H1 (cell line): ENCODE measurements around the gene TERC. TPM values are rescaled to one million over a fixed set of nuclear protein-coding genes. Genes with fewer than 3 reads are reported as not detected.

Experiments
- CTCF ChIA-PET: fragments of 300-600 bp; sonication (Branson Sonifier 250); formaldehyde crosslinking; loops from one replicate; lab custom pipeline; 2021; ENCODE audit not compliant: partially characterized antibody; lab: Charles Lee
- POLR2A ChIA-PET: fragments of 300-600 bp; sonication (Branson Sonifier 250); formaldehyde crosslinking; loops from one replicate; lab custom pipeline; 2021; ENCODE audit warnings: inconsistent platforms; ENCODE audit not compliant: partially characterized antibody; lab: Charles Lee
- DNase-seq, 2 experiments: peaks; one replicate each; pipeline versions ENCODE4 v3.0.0 to v3.0.0-alpha.2; 2010 to 2022; ENCODE audit warnings: low spot score in 2 of 2, low read depth in 1 of 2, mixed read lengths in 1 of 2
- FAIRE-seq: peaks from 2 replicates; lab custom pipeline; 2011; peaks lifted over from hg19 to GRCh38; lab: Jason Lieb, UNC
- H2AFZ ChIP-seq: 2 replicates; pipeline ENCODE4 v1.8.1; 2012; ENCODE audit warnings: low read length, inconsistent platforms
- H2AK5ac ChIP-seq: 2 replicates; pipeline ENCODE4 v1.6.1; 2013; ENCODE audit warnings: low read depth, low read length
- H2BK120ac ChIP-seq: replicated peaks from 2 replicates; pipeline ENCODE3; 2013; ENCODE audit warnings: low read depth, low read length, inconsistent platforms
- H2BK12ac ChIP-seq: 2 replicates; pipeline ENCODE4 v1.6.1; 2013; ENCODE audit warnings: low read depth, low read length
- H2BK15ac ChIP-seq: 2 replicates; pipeline ENCODE4 v1.6.1; 2013; ENCODE audit warnings: low read length
- H2BK20ac ChIP-seq: 2 replicates; pipeline ENCODE4 v1.6.1; 2013; ENCODE audit warnings: low read length
- H2BK5ac ChIP-seq: 2 replicates; pipeline ENCODE4 v1.6.1; 2013; ENCODE audit warnings: low read depth, low read length
- H3K14ac ChIP-seq: 2 replicates; pipeline ENCODE4 v1.6.1; 2013; ENCODE audit warnings: inconsistent platforms; ENCODE audit not compliant: insufficient read length
- H3K18ac ChIP-seq: 2 replicates; pipeline ENCODE4 v1.6.1; 2013; ENCODE audit warnings: low read length; ENCODE audit errors: extremely low read depth
- H3K23ac ChIP-seq: 2 replicates; pipeline ENCODE4 v1.6.1; 2013; ENCODE audit warnings: inconsistent platforms; ENCODE audit not compliant: insufficient read length
- H3K23me2 ChIP-seq: 2 replicates; pipeline ENCODE4 v1.6.1; 2013; ENCODE audit warnings: low read depth, low read length
- H3K27ac ChIP-seq: 2 replicates; pipeline ENCODE4 v1.6.1; 2011; ENCODE audit warnings: low read depth, low read length, inconsistent platforms
- H3K27me3 ChIP-seq, 4 experiments: replicated peaks in 1 of 4; 1 replicate in 1 of 4; 2 replicates in 3 of 4; pipeline versions ENCODE4 v1.6.1 to v1.8.1; 2011 to 2013; ENCODE audit warnings: low read length in 3 of 4, mild to moderate bottlenecking in 3 of 4, inconsistent platforms in 2 of 4, mixed read lengths in 2 of 4, moderate library complexity in 1 of 4; ENCODE audit not compliant: control insufficient read depth in 3 of 4, insufficient read depth in 3 of 4; ENCODE audit errors: extremely low read depth in 1 of 4
- H3K36me3 ChIP-seq, 4 experiments: 2 replicates each; pipeline versions ENCODE4 v1.6.1 to v1.8.1; 2011 to 2013; ENCODE audit warnings: mild to moderate bottlenecking in 4 of 4, low read length in 3 of 4, moderate library complexity in 2 of 4, control low read depth in 1 of 4, inconsistent platforms in 1 of 4; ENCODE audit not compliant: insufficient read depth in 4 of 4, control insufficient read depth in 2 of 4
- H3K4ac ChIP-seq: replicated peaks from 2 replicates; pipeline ENCODE3; 2013; ENCODE audit warnings: low read length, low read depth, mixed read lengths, inconsistent platforms; ENCODE audit not compliant: insufficient read length
- H3K4me1 ChIP-seq, 4 experiments: replicated peaks in 1 of 4; 1 replicate in 1 of 4; 2 replicates in 3 of 4; pipeline versions ENCODE4 v1.6.1 to v1.8.1; 2011 to 2013; ENCODE audit warnings: low read length in 3 of 4, inconsistent platforms in 2 of 4, mixed read lengths in 1 of 4; ENCODE audit not compliant: insufficient read depth in 4 of 4, control insufficient read depth in 3 of 4
- H3K4me2 ChIP-seq, 2 experiments: 2 replicates each; pipeline versions ENCODE4 v1.6.1 to v1.8.1; 2011 to 2013; ENCODE audit warnings: low read depth in 2 of 2, low read length in 2 of 2, control low read depth in 1 of 2, inconsistent platforms in 1 of 2, mild to moderate bottlenecking in 1 of 2; ENCODE audit not compliant: insufficient read depth in 1 of 2
- H3K4me3 ChIP-seq, 4 experiments: fragments of 200-600, 300-600 bp in 1 of 4; sonication (generic), shearing (Covaris generic), sonication (Bioruptor Twin) in 1 of 4; 2 replicates each; pipeline versions ENCODE4 v1.5.1 to v1.8.1; 2011 to 2016; ENCODE audit warnings: low read length in 4 of 4, low read depth in 3 of 4, control low read depth in 2 of 4, inconsistent platforms in 2 of 4, mild to moderate bottlenecking in 2 of 4, mixed read lengths in 1 of 4, moderate library complexity in 1 of 4; ENCODE audit not compliant: insufficient read depth in 2 of 4; ENCODE audit errors: extremely low read depth in 1 of 4
- H3K56ac ChIP-seq: replicated peaks from 2 replicates; pipeline ENCODE3; 2013; ENCODE audit warnings: low read depth, mild to moderate bottlenecking, mixed read lengths, low read length, inconsistent platforms; ENCODE audit not compliant: insufficient read length
- H3K79me1 ChIP-seq: 2 replicates; pipeline ENCODE4 v1.6.1; 2013; ENCODE audit warnings: low read depth, low read length, control low read depth
- H3K79me2 ChIP-seq, 2 experiments: 2 replicates each; pipeline versions ENCODE4 v1.6.1 to v1.8.1; 2012 to 2013; ENCODE audit warnings: low read length in 2 of 2, mild to moderate bottlenecking in 2 of 2, inconsistent platforms in 1 of 2; ENCODE audit not compliant: insufficient read depth in 2 of 2, control insufficient read depth in 1 of 2
- H3K9ac ChIP-seq, 4 experiments: replicated peaks in 1 of 4; 1 replicate in 1 of 4; 2 replicates in 3 of 4; pipeline versions ENCODE4 v1.6.1 to v1.8.1; 2011 to 2013; ENCODE audit warnings: low read depth in 3 of 4, low read length in 3 of 4, control low read depth in 2 of 4, mild to moderate bottlenecking in 2 of 4, moderate library complexity in 2 of 4, inconsistent platforms in 1 of 4; ENCODE audit errors: extremely low read depth in 1 of 4
- H3K9me3 ChIP-seq, 2 experiments: 2 replicates each; pipeline versions ENCODE4 v1.6.1 to v1.8.1; 2012 to 2013; ENCODE audit warnings: mild to moderate bottlenecking in 2 of 2, moderate library complexity in 2 of 2, control low read depth in 1 of 2, inconsistent platforms in 1 of 2, low read depth in 1 of 2, low read length in 1 of 2, mixed read lengths in 1 of 2; ENCODE audit not compliant: insufficient read depth in 2 of 2
- H4K20me1 ChIP-seq, 2 experiments: replicated peaks in 1 of 2; 2 replicates each; pipeline versions ENCODE3 to v1.8.1; 2011 to 2013; ENCODE audit warnings: inconsistent platforms in 2 of 2, low read length in 2 of 2, mild to moderate bottlenecking in 1 of 2; ENCODE audit not compliant: insufficient read depth in 2 of 2, control insufficient read depth in 1 of 2
- H4K5ac ChIP-seq: 2 replicates; pipeline ENCODE4 v1.6.1; 2013; ENCODE audit warnings: low read length, low read depth, mixed read lengths, inconsistent platforms; ENCODE audit not compliant: insufficient read length
- H4K8ac ChIP-seq: 2 replicates; pipeline ENCODE4 v1.8.0; 2013; ENCODE audit warnings: mild to moderate bottlenecking, moderate library complexity, low read length, inconsistent platforms; ENCODE audit not compliant: insufficient read depth; ENCODE audit errors: extremely low read depth
- H4K91ac ChIP-seq: replicated peaks from 2 replicates; pipeline ENCODE3; 2013; ENCODE audit warnings: low read length, mixed read lengths, inconsistent platforms; ENCODE audit not compliant: insufficient read length
- BACH1 ChIP-seq: IDR thresholded peaks from 2 replicates; pipeline ENCODE4 v1.6.1; 2012; ENCODE audit warnings: low read length, improper control_type of control experiment
- EP300 ChIP-seq, 2 experiments: IDR thresholded peaks; 1 replicate in 1 of 2; 2 replicates in 1 of 2; pipeline ENCODE4 v1.6.1; 2011 to 2012; ENCODE audit warnings: low read depth in 2 of 2, low read length in 2 of 2, mild to moderate bottlenecking in 2 of 2, borderline replicate concordance in 1 of 2, inconsistent platforms in 1 of 2, moderate library complexity in 1 of 2
- EZH2 ChIP-seq: fragments of 200-600 bp; sonication (generic); IDR thresholded peaks from 2 replicates; pipeline ENCODE4 v1.7.1; 2012; ENCODE audit warnings: low read depth, mild to moderate bottlenecking, moderate library complexity, low read length, inconsistent platforms; ENCODE audit not compliant: severe bottlenecking
- HDAC2 ChIP-seq, 2 experiments: fragments of 300-600 bp in 1 of 2; sonication (generic) in 1 of 2; IDR thresholded peaks; 2 replicates each; pipeline ENCODE4 v1.6.1; 2011 to 2012; ENCODE audit warnings: low read depth in 2 of 2, low read length in 2 of 2, mild to moderate bottlenecking in 2 of 2, moderate library complexity in 2 of 2, borderline replicate concordance in 1 of 2, inconsistent platforms in 1 of 2
- NRF1 ChIP-seq: IDR thresholded peaks from 2 replicates; pipeline ENCODE4 v1.6.1; 2011; ENCODE audit warnings: mild to moderate bottlenecking, low read depth, low read length, improper control_type of control experiment
- POLR2A ChIP-seq, 2 experiments: IDR thresholded peaks; 1 replicate in 1 of 2; 2 replicates in 1 of 2; pipeline ENCODE4 v1.6.1; 2011; ENCODE audit warnings: low read depth in 2 of 2, low read length in 2 of 2, mild to moderate bottlenecking in 2 of 2; ENCODE audit errors: control extremely low read depth in 1 of 2
- POLR2AphosphoS5 ChIP-seq: IDR thresholded peaks from 2 replicates; pipeline ENCODE4 v1.6.1; 2011; ENCODE audit warnings: low read depth, low read length
- SIN3A ChIP-seq, 2 experiments: IDR thresholded peaks in 1 of 2; conservative IDR thresholded peaks in 1 of 2; 2 replicates each; pipeline ENCODE4 v1.6.1; 2011 to 2012; ENCODE audit warnings: low read length in 2 of 2, improper control_type of control experiment in 1 of 2, low read depth in 1 of 2, mild to moderate bottlenecking in 1 of 2
- SP2 ChIP-seq: IDR thresholded peaks from 2 replicates; pipeline ENCODE4 v1.6.1; 2012; ENCODE audit warnings: mild to moderate bottlenecking, low read length, inconsistent platforms
- SP4 ChIP-seq: IDR thresholded peaks from 2 replicates; pipeline ENCODE4 v1.6.1; 2012; ENCODE audit warnings: low read length, inconsistent platforms
- SUZ12 ChIP-seq: fragments of 200-600 bp; sonication (generic); IDR thresholded peaks from 2 replicates; pipeline ENCODE4 v1.6.1; 2012; ENCODE audit warnings: mild to moderate bottlenecking, inconsistent platforms, low read length, moderate library complexity, mixed read lengths
- TAF1 ChIP-seq: IDR thresholded peaks from 2 replicates; pipeline ENCODE4 v1.6.1; 2011; ENCODE audit warnings: mild to moderate bottlenecking, low read depth, low read length
- TCF12 ChIP-seq: IDR thresholded peaks from 2 replicates; pipeline ENCODE4 v1.6.1; 2011; ENCODE audit warnings: low read depth, mild to moderate bottlenecking, low read length
- ZNF274 ChIP-seq: IDR thresholded peaks from 2 replicates; pipeline ENCODE4 v1.7.0; 2012; ENCODE audit warnings: low read length, borderline replicate concordance; ENCODE audit errors: extremely low read depth
- polyA plus RNA-seq, 7 experiments: library from polyadenylated mRNA; depleted of rRNA in 3 of 7; stranded (reverse) in 5 of 7; unstranded in 2 of 7; fragments of >200 nt in 5 of 7; fragments of 200-250 nt in 2 of 7; gene quantifications; 1 replicate in 5 of 7; 2 replicates in 1 of 7; 4 replicates in 1 of 7; pipeline versions ENCODE4 v1.2.1 to v1.2.3, GENCODE V29; 2011 to 2013; ENCODE audit warnings: missing spikeins in 2 of 7, mixed read lengths in 2 of 7
- total RNA-seq: library from RNA; stranded (reverse); fragmentation: NEBNext Ultra II Directional; extraction: Animal tissue kit (Norgen Biotek cat#: 25700); gene quantifications from 2 replicates; pipeline ENCODE4 v1.2.1, GENCODE V29; 2021
- TF ChIP-seq, protein P1 (sequence below): IDR thresholded peaks from 2 replicates; pipeline ENCODE4 v1.6.1; 2011; ENCODE audit warnings: low read depth, mild to moderate bottlenecking, low read length; ENCODE audit not compliant: insufficient read depth

The TERC gene
- total and polyA plus RNA-seq, 2 of the 8 experiments (the other 6 are each of a cell fraction or from before 2014, with no cell fraction given) = 2.3 to 17.0 TPM

DNA sequence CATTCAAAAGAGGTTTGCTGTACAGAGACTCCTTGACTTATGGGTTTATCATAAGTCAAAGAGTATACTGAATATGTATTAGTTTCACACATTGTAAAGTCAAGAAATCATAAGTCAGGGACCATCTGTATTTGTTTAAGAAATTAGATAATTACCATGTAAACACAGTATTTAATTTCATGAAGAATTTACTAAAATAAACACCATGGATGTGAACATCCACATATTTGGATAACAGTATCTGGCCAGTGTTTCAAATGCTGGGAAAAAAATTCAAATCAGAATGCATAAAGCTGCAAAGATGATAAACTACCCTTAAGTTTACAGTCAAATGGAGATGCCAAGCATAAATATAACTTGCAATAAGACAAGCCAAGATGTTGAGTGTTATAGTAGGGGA, 25.4 kb upstream of the TERC start:
- no peak for DNase-seq
- no peaks in the 10 kb centered on the region for H3K79me1 ChIP-seq
- no peak overlapping the region for H2BK15ac ChIP-seq
- H3K27ac ChIP-seq = no peak overlapping the region
- H3K36me3 ChIP-seq = peaks cover 0 to 43% (median 18%) of the 10 kb centered on the region in 4 experiments; a peak in 4 of 8 replicates
- no peak overlapping the region for H4K5ac ChIP-seq
- H3K79me2 ChIP-seq = no peaks in the 10 kb centered on the region
- no peak overlapping the region for H3K23ac ChIP-seq
- H3K4me1 ChIP-seq = no peaks in the 10 kb centered on the region
- no peaks in the 10 kb centered on the region for H3K9me3 ChIP-seq
- ChIA-PET POLR2A (interaction anchor here (1.1 to 1.6 kb wide), 6 partner anchors 11 to 177 kb away, joined by 3 to 5 read pairs (median 4); no protein-coding TSS in a partner anchor), CTCF (interaction anchor here (1.0 kb wide), 1 partner anchor 11 kb away, joined by 3 read pairs; no protein-coding TSS in a partner anchor)
- no peak for FAIRE-seq
- H3K14ac ChIP-seq = no peak overlapping the region
- H2BK12ac ChIP-seq = no peak overlapping the region
- no peak overlapping the region for H4K8ac ChIP-seq
- no peak overlapping the region for H3K4me2 ChIP-seq
- no peak overlapping the region for H3K4me3 ChIP-seq
- no peak overlapping the region for H2BK5ac ChIP-seq
- no peak overlapping the region for H3K18ac ChIP-seq
- no peaks in the 10 kb centered on the region for H3K27me3 ChIP-seq
- H4K20me1 ChIP-seq = no peaks in the 10 kb centered on the region
- no peak overlapping the region for H4K91ac ChIP-seq
- no peak overlapping the region for H3K9ac ChIP-seq
- H3K56ac ChIP-seq = no peak overlapping the region
- no peak overlapping the region for H2AK5ac ChIP-seq
- H2BK120ac ChIP-seq = no peak overlapping the region
- no peak overlapping the region for H2BK20ac ChIP-seq
- H3K4ac ChIP-seq = no peak overlapping the region
- H3K23me2 ChIP-seq = no peaks in the 10 kb centered on the region
- no peak overlapping the region for H2AFZ ChIP-seq
- TF ChIP-seq BACH1 = no peak
- TF ChIP-seq ZNF274 = no peak
- TF ChIP-seq SIN3A (conservative IDR thresholded peaks at IDR 0.05 in 1 of 2, IDR thresholded peaks at IDR 0.05 in 1 of 2; ENCODE audit: low read depth in 1 of 2, low read length in 2 of 2) = no peak
- no peak for TF ChIP-seq POLR2AphosphoS5
- no peak for TF ChIP-seq NRF1
- no peak for TF ChIP-seq HDAC2 (IDR thresholded peaks at IDR 0.05; ENCODE audit: borderline replicate concordance in 1 of 2, low read depth in 2 of 2, low read length in 2 of 2)
- no peak for TF ChIP-seq POLR2A (IDR thresholded peaks at IDR 0.05; ENCODE audit: control extremely low read depth in 1 of 2, low read depth in 2 of 2, low read length in 2 of 2)
- TF ChIP-seq, protein P1, sequence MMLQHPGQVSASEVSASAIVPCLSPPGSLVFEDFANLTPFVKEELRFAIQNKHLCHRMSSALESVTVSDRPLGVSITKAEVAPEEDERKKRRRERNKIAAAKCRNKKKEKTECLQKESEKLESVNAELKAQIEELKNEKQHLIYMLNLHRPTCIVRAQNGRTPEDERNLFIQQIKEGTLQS = no peak
- TF ChIP-seq SP4 = no peak
- no peak for TF ChIP-seq TAF1
- no peak for TF ChIP-seq EZH2
- TF ChIP-seq EP300 (IDR thresholded peaks at IDR 0.05; ENCODE audit: borderline replicate concordance in 1 of 2, low read depth in 2 of 2, low read length in 2 of 2) = no peak
- no peak for TF ChIP-seq SP2
- TF ChIP-seq TCF12 = no peak
- TF ChIP-seq SUZ12 = no peak
